HepG2 (cell line): ENCODE results near the gene ZSWIM8. TPM values are rescaled to one million over a fixed set of nuclear protein-coding genes. Genes with fewer than 3 reads are reported as not detected.
"Not testable (repeated sequence)": the region's sequence is repeated elsewhere in the genome, so short reads cannot be mapped to it uniquely, and the experiment has no call there.

Source experiments
- ATAC-seq: fragments of 200-7000 bp; cut with Tn5 transposase; 3 replicates; pipeline ENCODE4 v1.9.1; 2020; ENCODE audit warnings: mild to moderate bottlenecking, moderate library complexity
- BruUV-seq: library from RNA; stranded (reverse); fragments of 400-500 nt; replicated peaks from 2 replicates; lab custom pipeline; 2021; lab: Mats Ljungman, UMichigan
- CTCF ChIA-PET: fragments of 300-600 bp; formaldehyde crosslinking; extraction: SDS; loops from one replicate; lab custom pipeline; 2021; ENCODE audit warnings: low total read pairs, inconsistent platforms, low intra/inter-chr PET ratio; lab: Yijun Ruan, JAX
- POLR2A ChIA-PET: fragments of 350-600 bp; sonication (Branson Sonifier 250); formaldehyde crosslinking; loops from one replicate; lab custom pipeline; 2020; ENCODE audit warnings: antibody characterized with exemption, inconsistent platforms; lab: Yijun Ruan, JAX
- DNase-seq: peaks from one replicate; pipeline ENCODE4 v3.0.0-alpha.2; 2015; ENCODE audit warnings: low spot score
- FAIRE-seq: peaks from 3 replicates; lab custom pipeline; 2011; peaks lifted over from hg19 to GRCh38; lab: Jason Lieb, UNC
- H2AFZ ChIP-seq: one replicate; pipeline ENCODE4 v1.6.1; 2011; ENCODE audit warnings: low read length, inconsistent platforms
- H3K27ac ChIP-seq: fragments of 300-600 bp; 3 replicates; pipeline ENCODE4 v1.8.0; 2011; ENCODE audit warnings: mixed run types, mild to moderate bottlenecking, mixed read lengths, low read length, inconsistent platforms; ENCODE audit not compliant: insufficient read depth; ENCODE audit errors: extremely low read length
- H3K27me3 ChIP-seq, 2 experiments: fragments of 200-600 bp in 1 of 2; 2 replicates in 1 of 2; 3 replicates in 1 of 2; pipeline versions ENCODE4 v1.6.0 to v1.8.0; 2011; ENCODE audit warnings: low read length in 2 of 2, mild to moderate bottlenecking in 2 of 2, moderate library complexity in 2 of 2, inconsistent platforms in 1 of 2; ENCODE audit not compliant: insufficient read depth in 2 of 2, control insufficient read depth in 1 of 2
- H3K36me3 ChIP-seq, 2 experiments: fragments of 200-600 bp in 1 of 2; replicated peaks in 1 of 2; 2 replicates in 1 of 2; 3 replicates in 1 of 2; pipeline versions ENCODE4 v1.5.1 to v1.8.0; 2011; ENCODE audit warnings: low read length in 2 of 2, inconsistent platforms in 1 of 2; ENCODE audit not compliant: insufficient read depth in 2 of 2, control insufficient read depth in 1 of 2
- H3K4me1 ChIP-seq: 2 replicates; pipeline ENCODE4 v1.5.1; 2012; ENCODE audit warnings: low read length, inconsistent platforms; ENCODE audit not compliant: insufficient read depth
- H3K4me2 ChIP-seq: 2 replicates; pipeline ENCODE4 v1.6.0; 2011; ENCODE audit warnings: low read depth, low read length, inconsistent platforms
- H3K4me3 ChIP-seq, 3 experiments: fragments of 200-600 bp in 1 of 3; sonication (generic), shearing (Covaris generic) in 1 of 3; replicated peaks in 1 of 3; 2 replicates each; pipeline ENCODE4 v1.5.1; 2011 to 2016; ENCODE audit warnings: low read length in 3 of 3, inconsistent platforms in 2 of 3, low read depth in 2 of 3, mild to moderate bottlenecking in 2 of 3, control low read depth in 1 of 3, mixed read lengths in 1 of 3; ENCODE audit not compliant: insufficient read depth in 1 of 3
- H3K79me2 ChIP-seq: one replicate; pipeline ENCODE4 v1.6.1; 2011; ENCODE audit warnings: low read length, inconsistent platforms; ENCODE audit not compliant: insufficient read depth
- H3K9ac ChIP-seq: 2 replicates; pipeline ENCODE4 v1.6.0; 2011; ENCODE audit warnings: mild to moderate bottlenecking, low read depth, low read length, inconsistent platforms; ENCODE audit not compliant: insufficient read depth
- H3K9me3 ChIP-seq: 2 replicates; pipeline ENCODE4 v1.5.1; 2012; ENCODE audit warnings: mild to moderate bottlenecking, low read length
- H4K20me1 ChIP-seq: 2 replicates; pipeline ENCODE4 v1.6.0; 2011; ENCODE audit warnings: inconsistent platforms, mild to moderate bottlenecking, low read length, moderate library complexity; ENCODE audit not compliant: insufficient read depth
- ARID5B ChIP-seq: IDR thresholded peaks from 2 replicates; pipeline ENCODE4 v1.4.0; 2020; ENCODE audit warnings: mild to moderate bottlenecking, missing genetic modification reagents
- KDM6A ChIP-seq: IDR thresholded peaks from 2 replicates; pipeline ENCODE4 v1.6.1; 2016; ENCODE audit warnings: low read depth
- NFYC ChIP-seq: IDR thresholded peaks from 2 replicates; pipeline ENCODE4 v1.6.1; 2016; ENCODE audit warnings: missing genetic modification reagents, missing compliant biosample characterization
- ZFAT ChIP-seq: sonication (generic); formaldehyde crosslinking; conservative IDR thresholded peaks from 2 replicates; pipeline ENCODE4 v1.8.1; 2023; ENCODE audit warnings: missing genetic modification reagents, inconsistent platforms
- ZIK1 ChIP-seq: sonication (generic); formaldehyde crosslinking; IDR thresholded peaks from 2 replicates; pipeline ENCODE4 v1.5.0; 2020; ENCODE audit warnings: mild to moderate bottlenecking, low read depth, missing genetic modification reagents, borderline replicate concordance
- ZNF724P ChIP-seq: sonication (generic); formaldehyde crosslinking; IDR thresholded peaks from 2 replicates; pipeline ENCODE4 v1.8.0; 2022; ENCODE audit warnings: missing genetic modification reagents, borderline replicate concordance
- WGBS: methylation state at CpG from one replicate; pipeline ENCODE4 v1.1.6; 2017; ENCODE audit warnings: low lambda C conversion rate; 5-methylcytosine and 5-hydroxymethylcytosine counted together
- in situ Hi-C: cut with HindIII; loops from 2 replicates; pipeline ENCODE4 v1.10.0; 2017; ENCODE audit warnings: low pct_unique_long_range_greater_than_20kb; ENCODE audit not compliant: extremely low pct_ligation_motif_present
- intact Hi-C: fragments of 100-400 bp; cut with micrococcal nuclease; formaldehyde crosslinking; loops from one replicate; pipeline ENCODE4 v1.10.0; 2022; ENCODE audit not compliant: unreplicated experiment
- polyA plus RNA-seq, 8 experiments: library from polyadenylated mRNA; depleted of rRNA in 3 of 8; stranded (reverse) in 7 of 8; unstranded in 1 of 8; fragments of >200 nt; fragmentation: Illumina TruSeq in 4 of 8; extraction: Trizol in 4 of 8; gene quantifications; 2 replicates each; pipeline versions ENCODE4 v1.2.1 to v1.2.3, GENCODE V29; 2011 to 2016; ENCODE audit warnings: low read depth in 4 of 8, missing spikeins in 1 of 8, mixed read lengths in 1 of 8; ENCODE audit not compliant: insufficient read depth in 1 of 8
- total RNA-seq, 5 experiments: library from RNA; depleted of rRNA; stranded (reverse); fragments of >200 nt; fragmentation: Illumina TruSeq; extraction: Trizol; gene quantifications; 2 replicates each; pipeline ENCODE4 v1.2.3, GENCODE V29; 2016; ENCODE audit warnings: low read depth in 1 of 5
- TF ChIP-seq, protein P1 (sequence below): sonication (generic); formaldehyde crosslinking; IDR thresholded peaks from 2 replicates; pipeline ENCODE4 v1.4.0; 2020; ENCODE audit warnings: mild to moderate bottlenecking, missing genetic modification reagents
- TF ChIP-seq, protein P2 (sequence below): sonication (generic); formaldehyde crosslinking; IDR thresholded peaks from 2 replicates; pipeline ENCODE4 v1.9.0; 2021; ENCODE audit warnings: missing genetic modification reagents, mild to moderate bottlenecking, borderline replicate concordance

ZSWIM8 gene
- total and polyA plus RNA-seq, 2 of the 13 experiments (the other 11 are each of a cell fraction or from before 2014, with no cell fraction given): 39.9 to 98.2 TPM

DNA sequence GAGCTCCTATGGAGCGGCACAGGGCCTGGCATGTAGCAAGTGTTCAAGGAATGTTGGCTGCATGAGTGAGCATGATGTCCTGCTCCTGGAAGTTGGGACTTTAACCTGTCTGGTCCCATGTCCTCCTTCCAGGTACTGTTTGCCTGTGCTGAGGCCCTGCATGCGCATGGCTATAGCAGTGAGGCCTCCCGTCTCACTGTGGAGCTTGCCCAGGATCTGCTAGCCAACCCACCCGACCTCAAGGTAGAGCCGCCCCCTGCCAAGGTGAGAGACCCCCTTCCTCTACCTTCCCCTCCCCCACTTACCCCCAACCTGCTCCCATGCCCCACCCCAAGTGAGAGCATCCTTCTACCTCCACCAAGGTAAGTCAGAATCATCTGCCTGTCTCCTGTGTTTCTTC lies 8.1 kb downstream of the ZSWIM8 start (continued):
- TF ChIP-seq KDM6A (no peak), ZNF724P (no peak), ZIK1 (CRISPR knock-in tag) (no peak), ARID5B (no peak), NFYC (no peak), ZFAT (CRISPR knock-in tag) (no peak)
- TF ChIP-seq, protein P1, sequence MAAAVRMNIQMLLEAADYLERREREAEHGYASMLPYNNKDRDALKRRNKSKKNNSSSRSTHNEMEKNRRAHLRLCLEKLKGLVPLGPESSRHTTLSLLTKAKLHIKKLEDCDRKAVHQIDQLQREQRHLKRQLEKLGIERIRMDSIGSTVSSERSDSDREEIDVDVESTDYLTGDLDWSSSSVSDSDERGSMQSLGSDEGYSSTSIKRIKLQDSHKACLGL: no peak
- TF ChIP-seq, protein P2, sequence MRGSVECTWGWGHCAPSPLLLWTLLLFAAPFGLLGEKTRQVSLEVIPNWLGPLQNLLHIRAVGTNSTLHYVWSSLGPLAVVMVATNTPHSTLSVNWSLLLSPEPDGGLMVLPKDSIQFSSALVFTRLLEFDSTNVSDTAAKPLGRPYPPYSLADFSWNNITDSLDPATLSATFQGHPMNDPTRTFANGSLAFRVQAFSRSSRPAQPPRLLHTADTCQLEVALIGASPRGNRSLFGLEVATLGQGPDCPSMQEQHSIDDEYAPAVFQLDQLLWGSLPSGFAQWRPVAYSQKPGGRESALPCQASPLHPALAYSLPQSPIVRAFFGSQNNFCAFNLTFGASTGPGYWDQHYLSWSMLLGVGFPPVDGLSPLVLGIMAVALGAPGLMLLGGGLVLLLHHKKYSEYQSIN (CRISPR knock-in tag): no peak
- TF ChIP-seq, all 625 proteins: peak for 0

DNA sequence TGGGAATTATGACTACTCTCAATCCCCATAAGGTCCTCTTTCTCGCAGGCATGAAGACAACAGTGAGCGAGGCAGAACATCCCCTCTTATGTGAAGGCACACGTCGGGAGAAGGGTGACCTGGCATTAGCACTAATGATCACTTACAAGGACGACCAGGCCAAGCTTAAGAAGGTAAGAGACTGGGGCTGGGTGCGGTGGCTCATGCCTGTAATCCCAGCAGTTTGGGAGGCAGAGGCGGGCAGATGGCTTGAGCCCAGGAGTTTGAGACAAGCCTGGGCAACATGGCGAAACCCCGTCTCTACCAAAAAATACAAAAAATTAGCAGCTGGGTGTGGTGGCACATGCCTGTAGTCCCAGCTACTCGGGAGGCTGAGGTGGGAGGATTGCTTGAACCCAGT lies 10.1 kb downstream of the ZSWIM8 start:
- ATAC-seq: not testable (repeated sequence)

DNA sequence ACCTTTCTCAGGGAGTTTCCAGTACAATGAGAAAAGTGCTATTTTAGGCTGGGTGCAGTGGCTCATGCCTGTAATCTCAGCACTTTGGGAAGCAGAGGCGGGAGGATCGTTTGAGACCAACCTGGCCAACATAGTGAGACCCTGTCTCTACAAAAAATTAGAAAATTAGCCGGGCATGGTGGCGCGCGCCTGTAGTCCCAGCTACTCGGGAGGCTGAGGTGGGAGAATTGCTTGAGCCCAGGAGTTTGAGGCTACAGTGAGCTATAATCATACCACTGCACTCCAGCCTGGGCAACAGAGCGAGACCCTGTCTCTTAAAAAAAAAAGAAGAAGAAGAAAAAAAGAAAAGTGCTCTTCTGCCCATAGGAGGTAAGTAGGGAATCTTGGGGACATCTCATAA lies 10.6 kb downstream of the ZSWIM8 start:
- in situ Hi-C loops, H3K4me2 ChIP-seq, BruUV-seq, ATAC-seq, H3K4me1 ChIP-seq, H4K20me1 ChIP-seq, H3K9ac ChIP-seq, H3K9me3 ChIP-seq, intact Hi-C loops, FAIRE-seq, H3K79me2 ChIP-seq, H3K27ac ChIP-seq, CTCF ChIA-PET, H2AFZ ChIP-seq, H3K27me3 ChIP-seq, DNase-seq, H3K4me3 ChIP-seq: not testable (repeated sequence)
- POLR2A ChIA-PET: interaction anchor here (0.6 to 1.5 kb wide), 2 partner anchors 14 to 67 kb away, joined by 4 read pairs; no protein-coding TSS in a partner anchor
- peaks cover 37 to 80% of the 10 kb centered on the region in 2 experiments for H3K36me3 ChIP-seq
- WGBS: 96% methylated on average over 8 of the region's 8 CpGs

More for the DNA sequence above, 10.1 kb downstream of the ZSWIM8 start:
- H3K4me1 ChIP-seq, FAIRE-seq, H4K20me1 ChIP-seq, in situ Hi-C loops, H3K9ac ChIP-seq, H3K27me3 ChIP-seq, H2AFZ ChIP-seq, CTCF ChIA-PET, H3K9me3 ChIP-seq, DNase-seq, H3K4me2 ChIP-seq, H3K79me2 ChIP-seq, BruUV-seq, intact Hi-C loops, H3K4me3 ChIP-seq, H3K27ac ChIP-seq: not testable (repeated sequence)
- H3K36me3 ChIP-seq: peaks cover 41 to 81% of the 10 kb centered on the region in 2 experiments
- POLR2A ChIA-PET: interaction anchor here (0.6 to 1.5 kb wide), 2 partner anchors 14 to 66 kb away, joined by 4 read pairs; no protein-coding TSS in a partner anchor
- WGBS: 98% methylated on average over 10 of the region's 10 CpGs
